ENCODE data around the gene PARVA. TPM values are rescaled to one million over a fixed set of nuclear protein-coding genes. Genes with fewer than 3 reads are reported as not detected.

Gene PARVA
- total and polyA plus RNA-seq, 9 of the 15 experiments (the other 6 are each of a cell fraction or from before 2014, with no cell fraction given), result 0.11 TPM; not detected in 8

- FAIRE-seq (no peak), ATAC-seq (no peak), DNase-seq (ENCODE audit: extremely low read depth in 1 of 4, low spot score in 3 of 4) (no peak)
- no peaks in the 10 kb centered on the region for H3K36me3 ChIP-seq (ENCODE audit: control insufficient read depth, insufficient read depth, low read length)
- H2AFZ ChIP-seq (ENCODE audit: low read depth, low read length), result no peak overlapping the region
- POLR2A ChIA-PET, result no interaction called here
- H3K9ac ChIP-seq (ENCODE audit: insufficient read depth in 1 of 2, low read depth in 2 of 2, low read length in 2 of 2), result no peak overlapping the region
- intact Hi-C loops (cut with micrococcal nuclease), result no loop called here
- CTCF ChIA-PET (ENCODE audit: low intra/inter-chr PET ratio), result no interaction called here
- 0% methylated on average over 1 of the region's 1 CpG for WGBS (ENCODE audit: insufficient coverage, low coverage, missing lambda C conversion rate)
- peaks cover 0 to 2% of the 10 kb centered on the region in 2 experiments; a peak in 1 of 5 replicates for H3K4me1 ChIP-seq (replicated peaks in 1 of 2; ENCODE audit: control insufficient read depth in 2 of 2, insufficient read depth in 2 of 2, low read length in 2 of 2)
- peaks cover 0 to 8% of the 10 kb centered on the region in 2 experiments; a peak in 2 of 5 replicates for H3K27me3 ChIP-seq (ENCODE audit: control insufficient read depth in 2 of 2, insufficient read depth in 2 of 2, low read length in 2 of 2)
- no peaks in the 10 kb centered on the region for H3K9me1 ChIP-seq (ENCODE audit: control insufficient read depth, insufficient read depth, low read length)
- no peaks in the 10 kb centered on the region for H4K20me1 ChIP-seq (replicated peaks; ENCODE audit: control insufficient read depth, insufficient read depth, low read length)
- no peak overlapping the region for H3K4me3 ChIP-seq
- in situ Hi-C loops (cut with MboI), result no loop called here
- no peak for TF ChIP-seq ZNF77 (CRISPR knock-in tag; IDR thresholded peaks at IDR 0.05)
- no peak for TF ChIP-seq ZNF586 (CRISPR knock-in tag; conservative IDR thresholded peaks at IDR 0.05)
- TF ChIP-seq GABPA (tag; conservative IDR thresholded peaks at IDR 0.05; ENCODE audit: low read depth), result no peak
- TF ChIP-seq TEAD4 (IDR thresholded peaks at IDR 0.05; ENCODE audit: low read length), result no peak
- no peak for TF ChIP-seq TEAD4 (CRISPR knock-in tag; IDR thresholded peaks at IDR 0.05; ENCODE audit: borderline replicate concordance)
- no peak for TF ChIP-seq XRCC3 (IDR thresholded peaks at IDR 0.05)
- no peak for TF ChIP-seq NFRKB (IDR thresholded peaks at IDR 0.05; ENCODE audit: low read depth)
- TF ChIP-seq CBFA2T3 (IDR thresholded peaks at IDR 0.05), result no peak
- TF ChIP-seq NFYB (IDR thresholded peaks at IDR 0.05; ENCODE audit: extremely low read depth, insufficient read length), result no peak
- TF ChIP-seq IRF9 (tag; IDR thresholded peaks at IDR 0.05), result no peak
- no peak for TF ChIP-seq LCOR (CRISPR knock-in tag; IDR thresholded peaks at IDR 0.05)
- TF ChIP-seq CREB5 (CRISPR knock-in tag; IDR thresholded peaks at IDR 0.05), result no peak
- no peaks in the 10 kb centered on the region for H3K9me3 ChIP-seq (replicated peaks; ENCODE audit: control insufficient read depth, insufficient read depth, low read depth, low read length)
- H3K4me2 ChIP-seq (ENCODE audit: insufficient read depth, low read length), result no peak overlapping the region
- BruUV-seq (replicated peaks), result no TSS peak
- H3K27ac ChIP-seq (ENCODE audit: extremely low read depth, low read depth, low read length), result no peak overlapping the region
- H3K79me2 ChIP-seq (ENCODE audit: control insufficient read depth, insufficient read depth, low read length), result no peaks in the 10 kb centered on the region
Observed at GRCh38 chr11:12372111-12372510, 5.3 kb upstream of the PARVA start.

Data from K562 (cell line).